HG03469 (cell line): ENCODE measurements around the gene XRCC5.
A peak's percentile ranks its signal among the peaks of the same experiment; 100 is the strongest.
"Not testable (repeated sequence)": the region's sequence is repeated elsewhere in the genome, so short reads cannot be mapped to it uniquely, and the experiment has no call there.

ENCODE experiments used
- ATAC-seq: cut with Tn5 transposase; IDR thresholded peaks from one replicate; pipeline ENCODE4 v1.9.1; 2021; ENCODE audit warnings: mild to moderate bottlenecking, moderate library complexity, moderate number of reproducible peaks; ENCODE audit not compliant: unreplicated experiment

The XRCC5 gene

DNA sequence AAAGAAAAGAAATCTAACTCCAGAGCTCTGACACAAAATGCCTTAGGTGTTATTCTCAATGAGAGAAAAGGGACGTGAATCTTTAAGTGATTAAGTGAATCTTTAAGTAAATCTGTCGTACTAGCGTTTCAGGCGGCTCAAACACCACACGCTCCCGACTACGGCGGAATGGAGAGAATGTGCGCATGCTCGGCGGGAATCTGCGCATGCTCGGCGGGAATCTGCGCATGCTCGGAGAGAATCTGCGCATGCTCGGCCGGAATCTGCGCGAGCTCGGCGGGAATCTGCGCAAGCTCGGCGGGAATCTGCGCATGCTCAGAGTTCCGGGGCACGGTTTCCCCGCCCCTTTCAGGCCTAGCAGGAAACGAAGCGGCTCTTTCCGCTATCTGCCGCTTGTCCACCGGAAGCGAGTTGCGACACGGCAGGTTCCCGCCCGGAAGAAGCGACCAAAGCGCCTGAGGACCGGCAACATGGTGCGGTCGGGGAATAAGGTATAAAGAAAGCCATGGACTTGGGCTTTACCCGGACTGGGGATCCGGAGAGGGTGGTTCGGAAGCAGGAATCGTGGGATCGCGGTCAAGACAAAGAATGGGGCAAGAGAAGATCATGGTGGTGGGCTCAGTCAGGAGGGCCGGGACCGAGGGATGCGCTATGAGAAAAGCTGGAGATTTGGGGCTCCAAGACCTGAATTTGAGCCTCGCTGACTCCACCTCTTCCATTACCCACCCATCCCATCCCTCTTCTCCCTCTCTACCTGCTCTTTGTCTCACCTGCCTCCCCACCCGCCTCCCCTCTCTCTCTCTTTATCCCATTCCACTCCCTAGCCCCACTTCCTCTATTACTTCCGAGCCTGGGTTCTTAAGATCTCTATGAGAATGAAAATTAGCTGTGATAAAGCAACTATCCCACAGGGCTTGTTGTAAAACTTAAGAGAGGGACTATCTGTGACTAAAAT, at the start of gene XRCC5:
Gene XRCC5, plus strand, starts transcription at position 382 of the 955 bp plus-strand sequence. Its CDS starts 89 bp downstream, at position 471.
- ATAC-seq: peak; percentile 28

DNA sequence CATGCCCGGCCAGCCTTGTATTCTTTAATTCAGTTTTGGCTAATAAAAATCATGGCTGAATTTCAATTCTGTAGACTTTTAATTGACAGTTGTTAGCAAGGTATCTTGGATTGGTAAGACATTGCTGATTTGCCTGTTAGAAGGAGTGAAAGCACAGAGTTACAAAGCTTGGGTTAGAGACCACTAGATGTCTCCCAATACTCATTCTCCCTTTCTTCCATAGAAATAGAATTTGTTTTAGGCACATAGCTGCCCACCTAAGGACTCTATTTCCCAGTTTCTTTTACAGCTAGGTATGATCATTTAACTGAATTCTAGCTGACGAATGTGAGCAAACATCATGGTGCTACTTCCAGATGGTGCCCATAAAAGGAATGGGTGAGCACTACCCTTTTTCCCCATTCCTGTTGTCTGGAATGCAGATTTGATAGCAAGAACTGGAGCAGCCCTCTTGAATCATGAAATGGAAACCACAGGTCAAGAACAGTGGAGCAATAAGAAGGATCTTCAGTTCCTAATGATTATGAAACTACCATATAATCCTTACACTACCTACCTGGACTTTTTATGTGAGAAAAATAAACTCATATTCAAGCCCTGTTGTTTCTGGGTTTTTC, 45.0 kb upstream of the XRCC5 start:
- no peak for ATAC-seq

DNA sequence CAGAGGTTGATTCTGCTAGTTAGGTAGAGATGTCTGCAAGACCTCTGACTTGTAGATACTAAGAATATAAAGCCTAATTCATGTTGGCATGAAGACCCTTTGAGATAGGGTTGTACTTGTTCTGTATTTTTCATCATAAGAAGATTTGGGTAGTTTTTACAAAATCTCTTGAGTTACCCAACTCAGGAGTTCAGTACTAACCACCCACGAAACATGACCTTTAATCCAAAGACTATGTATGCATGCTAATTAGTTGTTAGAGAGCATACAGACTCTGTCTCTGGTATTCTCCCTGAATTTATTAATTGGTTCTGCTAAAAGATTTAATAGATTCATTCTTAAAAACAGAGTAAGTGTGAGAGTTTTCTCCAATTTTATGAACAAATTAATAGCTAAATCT, 44.5 kb upstream of the XRCC5 start:
- no peak for ATAC-seq

DNA sequence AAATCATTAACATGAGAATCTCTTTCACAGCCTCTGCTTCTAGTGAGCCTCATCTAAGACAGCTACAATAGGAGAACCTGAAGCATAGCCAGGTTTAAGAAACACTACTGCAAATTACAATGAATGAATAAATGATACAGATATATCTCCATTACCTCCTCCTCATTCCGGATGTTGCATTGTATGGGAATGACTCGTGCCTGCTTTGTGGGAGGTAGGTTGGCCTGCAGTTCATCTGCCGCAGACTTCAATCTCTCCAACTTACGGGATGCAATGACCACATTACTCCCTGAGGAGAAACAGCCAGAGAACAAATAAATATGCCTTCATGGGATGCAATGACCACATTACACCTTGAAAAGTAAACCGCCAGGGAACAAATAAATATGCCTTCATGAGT, 42.9 kb upstream of the XRCC5 start:
- ATAC-seq: no peak

DNA sequence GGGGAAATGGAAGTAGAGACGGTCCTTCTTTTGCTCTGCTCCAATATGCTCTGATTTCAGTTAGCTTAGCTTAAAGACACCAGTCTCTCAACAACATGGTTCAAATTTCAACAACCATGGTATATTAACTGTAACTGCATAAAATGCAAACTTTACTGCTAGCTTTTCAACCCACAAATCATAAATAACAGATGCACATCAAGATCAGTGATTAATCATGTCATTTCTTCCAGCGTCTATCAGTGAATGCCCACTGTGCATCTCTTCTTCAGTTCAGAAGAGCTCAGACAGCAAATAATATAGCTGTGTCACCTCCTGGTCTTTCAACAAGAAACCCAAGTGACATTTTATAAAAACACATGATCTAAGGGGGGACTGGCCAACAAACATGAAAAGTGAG, 40.1 kb upstream of the XRCC5 start:
- no peak for ATAC-seq

DNA sequence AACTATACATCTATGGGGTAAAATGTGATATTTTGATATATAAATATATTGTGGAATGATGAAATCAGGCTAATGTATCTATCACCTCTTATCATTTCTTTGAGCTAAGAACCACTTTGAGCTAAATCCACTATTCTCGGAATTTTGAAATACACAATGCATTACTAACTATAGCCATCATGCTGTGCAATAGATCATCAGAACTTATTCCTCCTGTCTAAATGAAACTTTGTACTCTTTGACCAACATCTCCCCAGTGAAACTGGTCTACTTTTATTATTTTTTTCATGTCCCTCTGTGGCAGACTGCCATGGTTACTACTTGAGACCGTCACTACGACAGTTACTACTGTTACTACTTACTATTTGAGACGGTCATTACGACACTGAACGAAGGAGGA, 39.0 kb upstream of the XRCC5 start:
- no peak for ATAC-seq

DNA sequence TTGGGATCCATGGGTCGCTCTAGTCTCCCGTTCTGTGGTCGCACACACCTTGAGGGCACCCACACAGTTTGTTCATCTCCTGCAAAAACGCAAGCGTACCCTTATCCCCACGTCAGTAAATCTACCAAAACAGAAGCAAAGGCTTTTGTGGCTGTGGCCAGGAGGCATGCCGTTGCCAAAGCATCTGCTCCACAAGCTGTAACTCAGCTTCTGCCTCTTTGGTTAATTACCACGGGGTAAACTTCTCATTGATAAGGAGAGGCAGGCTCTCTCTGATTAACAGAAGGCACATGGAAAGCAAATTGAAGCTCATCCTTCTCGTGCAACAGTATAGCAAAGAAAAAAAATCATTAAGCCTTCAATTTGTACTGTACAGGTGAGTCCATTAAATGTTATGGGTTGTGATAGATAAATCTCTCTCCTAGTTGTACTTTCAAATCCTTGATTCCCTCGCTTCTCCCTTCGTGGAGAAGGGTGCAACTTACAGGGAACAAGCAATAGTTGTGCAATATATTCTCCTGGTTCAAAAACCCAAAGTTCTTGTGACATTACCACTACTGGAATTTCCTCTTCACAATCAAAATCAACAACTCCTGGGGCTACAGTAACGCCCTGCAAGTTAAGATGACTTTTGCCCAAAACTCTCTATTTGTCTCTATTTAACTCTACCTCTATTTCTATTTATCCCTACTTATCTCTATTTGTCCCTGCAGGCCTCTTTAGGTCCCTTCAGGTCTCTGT, 37.9 kb upstream of the XRCC5 start:
- no peak for ATAC-seq

DNA sequence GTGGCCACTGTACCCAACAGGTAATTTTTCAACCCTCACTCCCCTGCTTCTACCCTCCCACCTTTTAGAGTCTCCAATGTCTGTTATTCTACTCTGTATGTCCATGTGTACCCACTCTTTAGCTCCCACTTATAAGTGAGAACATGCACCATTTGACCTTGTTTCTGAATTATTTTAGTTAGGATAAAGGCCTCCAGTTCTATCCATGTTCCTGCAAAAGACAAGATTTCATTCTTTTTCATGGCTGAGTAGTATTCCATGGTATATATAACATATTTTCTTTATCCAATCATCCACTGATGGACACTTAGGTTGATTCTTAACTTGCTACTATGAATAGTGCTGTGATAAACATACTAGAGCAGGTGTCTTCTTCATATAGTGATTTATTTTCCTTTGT, 36.7 kb upstream of the XRCC5 start:
- no peak for ATAC-seq

DNA sequence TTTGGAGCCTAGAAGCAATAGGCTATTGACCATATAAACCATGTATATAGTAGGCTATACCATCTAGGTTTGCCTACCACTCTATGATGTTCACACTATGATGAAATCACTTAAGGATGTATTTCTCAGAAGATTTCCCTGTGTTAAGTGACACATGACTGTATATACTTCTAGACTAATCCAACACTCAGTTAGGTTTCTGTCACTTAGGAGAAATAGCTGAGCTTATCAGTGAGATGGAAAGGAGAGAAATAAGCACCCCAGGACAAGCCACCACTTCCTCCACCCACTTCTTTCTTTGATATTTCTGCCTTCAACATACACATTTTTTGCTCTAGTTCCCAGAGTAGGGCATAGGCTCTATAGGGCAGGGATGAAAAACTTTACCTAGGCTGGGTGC, 35.4 kb upstream of the XRCC5 start:
- no peak for ATAC-seq

DNA sequence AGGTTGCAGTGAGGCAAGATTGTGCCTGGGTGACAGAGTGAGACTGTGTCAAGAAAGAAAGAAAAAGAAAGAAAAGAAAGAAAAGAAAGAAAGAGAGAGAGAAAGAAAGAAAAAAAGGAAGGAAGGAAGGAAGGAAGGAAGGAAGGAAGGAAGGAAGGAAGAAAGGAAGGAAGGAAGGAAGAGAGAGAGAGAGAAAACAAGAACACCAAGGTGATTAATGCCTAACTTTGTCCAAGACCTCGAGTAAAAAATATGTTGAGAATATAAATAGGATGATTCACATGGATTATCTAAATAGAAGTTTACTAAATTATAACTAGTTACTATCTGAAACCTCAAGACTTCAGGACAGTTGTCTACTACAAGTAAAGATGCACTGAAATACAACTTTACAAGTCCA, 34.8 kb upstream of the XRCC5 start:
- no peak for ATAC-seq

DNA sequence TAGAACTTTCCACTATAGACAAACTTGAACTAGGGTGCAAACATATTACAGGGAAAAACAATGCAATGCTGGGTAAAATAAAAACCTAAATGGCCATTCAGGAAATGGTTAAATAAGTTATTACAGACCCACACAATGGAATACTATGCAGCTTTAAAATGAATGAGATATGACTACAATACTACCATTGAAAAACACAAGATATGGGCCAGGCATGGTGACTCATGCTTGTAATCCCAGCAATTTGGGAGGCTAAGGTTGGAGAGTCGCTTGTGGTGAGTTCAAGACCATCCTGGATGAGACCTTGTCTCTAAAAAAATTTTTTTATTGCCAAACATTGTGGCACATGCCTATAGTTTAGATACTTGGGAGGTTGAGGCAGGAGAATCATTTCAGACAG, 34.4 kb upstream of the XRCC5 start:
- no peak for ATAC-seq

DNA sequence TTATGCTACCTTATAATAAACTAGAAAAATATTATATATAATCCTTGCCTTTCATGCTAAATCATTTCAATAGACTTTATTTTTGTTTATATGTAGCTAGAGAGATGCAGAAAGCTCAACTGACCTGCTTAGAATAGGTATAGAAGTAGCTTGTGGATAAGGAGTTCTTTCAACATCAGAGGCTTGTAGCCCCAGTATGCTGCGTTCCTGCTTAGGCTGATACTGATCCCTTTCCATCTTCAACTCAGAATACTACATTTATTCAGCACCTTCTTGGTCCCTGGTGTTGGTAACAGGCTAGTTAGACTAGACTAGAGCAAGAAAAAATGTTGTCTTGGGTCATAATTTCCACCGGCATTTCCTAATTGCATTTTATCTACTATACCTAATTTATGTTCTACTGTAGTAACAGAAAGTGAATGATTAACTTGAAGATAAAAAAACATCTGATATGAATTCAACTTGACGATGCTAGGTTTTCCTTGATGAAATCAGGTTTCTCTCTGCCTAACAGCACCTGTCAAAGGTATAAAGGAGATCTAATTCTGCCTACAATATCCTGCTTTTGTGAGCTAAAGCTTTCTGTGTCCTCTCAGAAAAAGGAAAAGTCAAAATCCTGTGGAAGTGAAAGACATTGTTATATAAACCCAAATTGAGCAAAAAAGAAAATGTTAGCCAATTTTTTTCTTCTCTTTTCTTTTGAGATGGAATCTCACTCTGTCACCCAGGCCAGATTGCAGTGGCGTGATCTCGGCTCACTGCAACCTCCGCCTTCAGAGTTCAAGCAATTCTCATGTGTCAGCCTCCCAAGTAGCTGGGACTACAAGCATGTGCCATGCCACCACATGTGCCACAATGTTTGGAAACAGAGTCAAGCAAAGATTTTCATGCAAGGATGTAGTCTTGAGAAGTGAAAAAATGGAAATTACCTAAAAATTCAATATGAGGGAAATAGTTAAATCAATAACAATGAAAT, 33.4 kb upstream of the XRCC5 start:
- ATAC-seq: no peak

DNA sequence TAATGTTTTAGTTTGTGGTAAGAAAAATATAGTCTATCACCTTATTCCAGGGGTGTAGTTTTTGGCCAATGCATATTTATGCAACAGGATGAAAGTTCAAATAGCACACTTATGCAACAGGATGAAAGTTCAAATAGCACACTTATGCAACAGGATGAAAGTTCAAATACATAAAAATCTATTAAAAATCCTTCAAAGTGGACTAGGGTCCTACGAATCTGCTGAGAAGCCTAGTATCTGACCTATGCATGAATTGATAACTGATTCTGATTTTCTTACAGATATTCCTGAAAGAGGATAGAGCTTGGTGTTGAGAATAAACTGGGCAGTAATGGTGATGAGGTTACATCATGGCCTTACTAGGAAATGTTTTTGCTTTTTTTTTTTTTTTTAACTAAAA, 30.4 kb upstream of the XRCC5 start:
- ATAC-seq: no peak

DNA sequence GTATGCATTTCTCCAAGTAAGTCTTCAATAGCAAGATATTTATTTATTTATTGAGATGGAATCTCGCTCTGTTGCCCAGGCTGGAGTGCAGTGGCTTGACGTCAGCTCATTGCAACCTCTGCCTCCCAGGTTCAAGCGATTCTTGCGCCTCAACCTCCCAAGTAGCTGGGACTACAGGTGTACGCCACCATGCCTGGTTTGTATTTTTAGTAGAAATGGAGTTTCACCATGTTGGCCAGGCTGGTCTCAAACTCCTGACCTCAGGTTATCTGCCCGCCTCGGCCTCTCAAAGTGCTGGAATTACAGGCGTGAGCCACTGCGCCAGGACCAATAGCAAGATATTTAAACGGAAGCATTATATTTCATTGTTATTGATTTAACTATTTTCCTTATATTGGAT, 29.1 kb upstream of the XRCC5 start:
- ATAC-seq: not testable (repeated sequence)

DNA sequence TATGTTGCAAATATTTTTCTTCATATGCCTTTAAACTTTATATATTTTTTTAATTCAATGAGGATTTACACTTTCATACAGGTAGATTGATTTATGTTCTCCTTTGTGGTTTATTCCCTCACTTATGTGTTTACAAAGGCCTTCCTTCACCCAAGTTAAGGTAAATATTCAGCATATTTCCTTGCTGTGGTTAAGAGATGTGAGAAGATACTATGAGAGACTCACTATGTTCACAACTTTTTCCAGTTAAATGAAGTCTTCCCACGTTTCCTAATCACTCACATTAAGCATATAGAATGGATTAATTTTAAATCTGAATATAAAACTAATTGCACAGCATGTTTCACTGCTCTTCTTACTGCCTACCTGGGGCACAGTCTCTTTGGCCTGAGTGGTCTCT, 28.1 kb upstream of the XRCC5 start:
- no peak for ATAC-seq

DNA sequence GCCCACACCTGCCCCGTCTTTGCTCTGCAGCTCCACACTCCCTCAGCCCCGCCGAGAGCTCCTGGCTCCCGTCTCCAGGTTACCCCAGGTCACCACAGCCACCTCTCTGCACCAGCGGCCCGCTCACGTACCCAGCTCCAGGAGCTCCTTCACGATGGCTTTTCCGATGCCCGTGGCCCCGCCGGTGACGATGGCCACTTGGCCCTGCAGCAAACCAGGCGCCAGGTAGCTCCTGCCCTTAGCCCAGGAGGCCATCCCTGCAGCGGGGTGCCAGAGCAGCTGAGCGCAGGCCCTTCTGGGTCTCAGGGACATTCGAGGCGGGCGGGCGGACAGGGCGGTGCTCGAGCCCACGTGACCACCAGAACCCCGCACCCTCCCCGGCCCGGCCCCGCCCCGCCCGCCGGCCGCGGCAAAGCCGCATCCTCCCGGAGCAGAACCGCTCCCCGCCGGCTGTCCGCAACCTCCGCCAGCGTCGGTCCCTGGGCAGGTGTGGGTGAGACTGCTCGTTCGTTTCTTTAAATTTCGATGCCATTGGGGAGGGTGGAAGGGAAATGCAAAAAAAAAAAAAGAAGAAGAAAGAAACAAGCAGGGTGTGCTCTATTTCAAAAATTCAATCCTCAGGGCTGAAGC, 27.5 kb upstream of the XRCC5 start, which contains the start of the genes PECR and TMEM169:
Gene PECR, minus strand, starts transcription at position 323 of the 630 bp plus-strand sequence. Its CDS starts 68 bp downstream, at position 255.
Gene TMEM169, plus strand, starts transcription at position 433 of the 630 bp plus-strand sequence. CDS start 14,045 bp downstream, outside the sequence.
- peak; percentile 79 for ATAC-seq

DNA sequence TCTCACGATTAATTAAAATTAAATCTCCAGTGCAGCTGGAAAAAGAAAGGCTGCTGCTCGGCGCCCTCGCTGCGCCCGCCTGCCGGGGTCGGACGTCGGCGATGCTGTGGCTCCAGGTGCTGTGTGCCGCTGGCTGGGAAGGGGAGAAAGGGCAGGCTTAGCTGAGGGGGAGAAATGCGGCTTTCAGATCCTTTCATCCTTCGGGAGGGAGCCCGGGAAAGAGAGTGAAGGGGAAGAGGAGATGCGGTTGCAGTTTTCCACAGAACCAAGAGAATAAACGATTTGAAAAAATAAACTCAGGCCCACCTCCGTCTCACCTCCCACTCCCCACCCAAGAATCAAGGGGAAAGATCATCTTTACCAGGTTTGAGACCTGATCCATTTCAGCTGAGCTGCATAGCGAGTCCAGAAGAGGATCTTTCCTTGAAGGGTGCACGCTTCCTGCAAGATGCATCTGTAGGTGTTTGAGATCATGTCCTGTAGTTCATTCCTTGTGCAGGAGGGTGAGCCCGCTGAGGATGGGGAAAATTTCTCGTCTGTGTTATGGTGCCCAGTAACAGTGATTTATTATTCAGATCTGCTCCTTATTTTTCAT, 26.9 kb upstream of the XRCC5 start:
- no peak for ATAC-seq

DNA sequence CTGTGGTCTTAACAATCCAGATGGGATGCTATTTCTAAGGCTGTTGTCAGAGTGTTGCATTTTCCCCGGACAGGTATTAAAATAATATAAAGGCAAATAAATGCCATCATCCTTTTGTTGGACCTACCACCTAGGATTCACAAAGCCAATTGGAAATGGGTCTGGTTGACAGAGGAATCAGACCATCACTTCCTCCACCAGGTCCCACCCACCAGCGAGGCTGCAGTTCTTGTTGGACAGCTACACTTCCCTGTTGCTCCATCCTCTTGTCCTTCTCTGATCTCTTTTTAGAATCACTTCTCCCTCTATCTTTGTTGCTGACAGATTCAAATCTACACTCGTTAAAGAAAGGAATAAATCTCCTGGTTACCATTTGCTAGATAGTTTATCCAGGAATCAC, 26.3 kb upstream of the XRCC5 start:
- no peak for ATAC-seq
